B cell (primary cell): ENCODE data around the gene CPLX3. TPM values are rescaled to one million over a fixed set of nuclear protein-coding genes. Genes with fewer than 3 reads are reported as not detected.

ENCODE experiments used
- ATAC-seq: fragments of 200-7000 bp; cut with Tn5 transposase; one replicate; pipeline ENCODE4 v1.10.0; 2021; ENCODE audit warnings: low read depth, mild to moderate bottlenecking, moderate number of reproducible peaks, moderate library complexity
- CTCF ChIA-PET: fragments of 350-600 bp; sonication (Branson Sonifier 250); formaldehyde crosslinking; loops from one replicate; lab custom pipeline; 2021; ENCODE audit warnings: antibody characterized with exemption, inconsistent platforms; lab: Charles Lee
- POLR2A ChIA-PET: fragments of 350-600 bp; sonication (Branson Sonifier 250); formaldehyde crosslinking; loops from one replicate; lab custom pipeline; 2021; ENCODE audit warnings: antibody characterized with exemption; lab: Charles Lee
- DNase-seq: peaks from one replicate; pipeline ENCODE4 v3.0.0; 2013
- H2AFZ ChIP-seq: 2 replicates; pipeline ENCODE4 v1.6.1; 2012; ENCODE audit warnings: mild to moderate bottlenecking, low read depth, low read length; ENCODE audit not compliant: insufficient read depth, poor library complexity, severe bottlenecking
- H3K27ac ChIP-seq, 2 donors: 1 replicate in 1 of 2; 2 replicates in 1 of 2; pipeline ENCODE4 v1.5.1; 2012 to 2013; ENCODE audit warnings: low read length in 2 of 2, mild to moderate bottlenecking in 2 of 2, moderate library complexity in 1 of 2
- H3K27me3 ChIP-seq, 4 experiments: fragments of 200-600 bp in 1 of 4; sonication (generic) in 1 of 4; replicated peaks in 1 of 4; 1 replicate in 2 of 4; 2 replicates in 2 of 4; pipeline versions ENCODE4 v1.6.1 to v1.7.0; 2013 to 2016; ENCODE audit warnings: low read length in 3 of 4, mild to moderate bottlenecking in 2 of 4, mixed read lengths in 1 of 4, moderate library complexity in 1 of 4; ENCODE audit not compliant: insufficient read depth in 4 of 4, control insufficient read depth in 3 of 4; ENCODE audit errors: control extremely low read depth in 1 of 4
- H3K36me3 ChIP-seq, 2 experiments: replicated peaks in 1 of 2; 1 replicate in 1 of 2; 2 replicates in 1 of 2; pipeline versions ENCODE4 v1.6.1 to v1.7.1; 2013; ENCODE audit warnings: low read length in 1 of 2; ENCODE audit not compliant: insufficient read depth in 2 of 2, control insufficient read depth in 1 of 2; ENCODE audit errors: control extremely low read depth in 1 of 2, extremely low read depth in 1 of 2
- H3K4me1 ChIP-seq, 2 donors: fragments of 200-600 bp in 1 of 2; sonication (generic) in 1 of 2; 1 replicate in 1 of 2; 2 replicates in 1 of 2; pipeline versions ENCODE4 v1.5.1 to v1.6.1; 2013 to 2017; ENCODE audit warnings: low read length in 2 of 2; ENCODE audit not compliant: control insufficient read depth in 2 of 2, insufficient read depth in 2 of 2
- H3K4me2 ChIP-seq: replicated peaks from 2 replicates; pipeline ENCODE3; 2012; ENCODE audit warnings: mild to moderate bottlenecking, low read depth, low read length; ENCODE audit not compliant: poor library complexity, severe bottlenecking
- H3K4me3 ChIP-seq, 5 experiments: fragments of 200-600 bp in 1 of 5; sonication (generic) in 1 of 5; 1 replicate in 3 of 5; 2 replicates in 2 of 5; pipeline versions ENCODE4 v1.5.1 to v1.7.0; 2011 to 2016; ENCODE audit warnings: low read length in 4 of 5, mild to moderate bottlenecking in 4 of 5, low read depth in 2 of 5, control low read depth in 1 of 5, moderate library complexity in 1 of 5; ENCODE audit not compliant: insufficient read depth in 1 of 5; ENCODE audit errors: control extremely low read depth in 1 of 5, extremely low read depth in 1 of 5
- H3K79me2 ChIP-seq: fragments of 200-600 bp; sonication (generic); one replicate; pipeline ENCODE4 v1.6.0; 2016; ENCODE audit warnings: low read length; ENCODE audit not compliant: control insufficient read depth, insufficient read depth
- H3K9ac ChIP-seq: fragments of 200-600 bp; sonication (generic); 2 replicates; pipeline ENCODE4 v1.6.1; 2017; ENCODE audit warnings: mild to moderate bottlenecking, low read length, moderate library complexity
- H3K9me3 ChIP-seq, 3 donors: one replicate each; pipeline versions ENCODE4 v1.6.1 to v1.7.1; 2013; ENCODE audit warnings: low read length in 2 of 3; ENCODE audit not compliant: control insufficient read depth in 2 of 3, insufficient read depth in 1 of 3; ENCODE audit errors: control extremely low read depth in 1 of 3
- H4K20me1 ChIP-seq: 2 replicates; pipeline ENCODE4 v1.6.0; 2012; ENCODE audit warnings: mild to moderate bottlenecking, low read length; ENCODE audit not compliant: insufficient read depth, control insufficient read depth, poor library complexity, severe bottlenecking
- H3K27ac Mint-ChIP-seq: one replicate; pipeline ENCODE4 v1.8.0; 2021; ENCODE audit warnings: mixed read lengths
- H3K27me3 Mint-ChIP-seq: one replicate; pipeline ENCODE4 v1.8.0; 2021; ENCODE audit warnings: mixed read lengths
- H3K4me1 Mint-ChIP-seq: one replicate; pipeline ENCODE4 v1.8.0; 2021; ENCODE audit warnings: mixed read lengths
- H3K4me3 Mint-ChIP-seq: one replicate; pipeline ENCODE4 v1.8.0; 2021; ENCODE audit warnings: mixed read lengths
- H3K9me3 Mint-ChIP-seq: one replicate; pipeline ENCODE4 v1.8.0; 2022; ENCODE audit warnings: mixed read lengths; ENCODE audit not compliant: insufficient read depth
- CTCF ChIP-seq: fragments of 200-600 bp; IDR thresholded peaks from one replicate; pipeline ENCODE4 v1.8.0; 2022; ENCODE audit warnings: antibody characterized with exemption, mild to moderate bottlenecking
- EZH2 ChIP-seq: IDR thresholded peaks from 2 replicates; pipeline ENCODE4 v1.6.1; 2012; ENCODE audit warnings: borderline replicate concordance, low read depth, mild to moderate bottlenecking, moderate library complexity, low read length; ENCODE audit not compliant: insufficient read depth, poor library complexity, severe bottlenecking
- WGBS: methylation state at CpG from one replicate; pipeline ENCODE4 v1.1.5; 2013; ENCODE audit warnings: missing lambda C conversion rate; ENCODE audit not compliant: insufficient coverage; 5-methylcytosine and 5-hydroxymethylcytosine counted together
- intact Hi-C: fragments of 100-400 bp; cut with micrococcal nuclease; formaldehyde crosslinking; loops from one replicate; pipeline ENCODE4 v1.10.0; 2022
- polyA plus RNA-seq: library from polyadenylated mRNA; depleted of rRNA; stranded (reverse); fragments of >200 nt; gene quantifications from 2 replicates; pipeline ENCODE4 v1.2.3, GENCODE V29; 2012
- total RNA-seq, 2 donors: library from RNA; stranded (reverse); fragments of 120-200 nt in 1 of 2; gene quantifications; 1 replicate in 1 of 2; 2 replicates in 1 of 2; pipeline versions ENCODE4 v1.2.3 to v1.2.4, GENCODE V29; 2013 to 2022

The CPLX3 gene
- total and polyA plus RNA-seq, 2 donors (not counting 1 experiment from before 2014, with no cell fraction given): 0.60 TPM; not detected in 1

GRCh38 chr15:74841891-74842373 is 15.5 kb downstream of the CPLX3 start:
- ChIA-PET CTCF (interaction anchor here (0.7 to 10.2 kb wide), 13 partner anchors 16 to 225 kb away, joined by 3 to 98 read pairs (median 5); partner anchors contain the start of gene SCAMP2), POLR2A (interaction anchor here (0.6 to 1.8 kb wide), 3 partner anchors 28 to 301 kb away, joined by 3 to 4 read pairs (median 4); no protein-coding TSS in a partner anchor)
- WGBS: 92% methylated on average over 13 of the region's 14 CpGs
- H3K27ac ChIP-seq: no peak overlapping the region
- H3K9ac ChIP-seq: peak overlapping the region; percentile 80
- peak overlapping the region in 1 of 5 experiments; percentile 72 for H3K4me3 ChIP-seq
- peak overlapping the region; percentile 88 for H3K4me2 ChIP-seq
- H3K9me3 Mint-ChIP-seq: no peaks in the 10 kb centered on the region
- peaks cover 7% of the 10 kb centered on the region for H3K79me2 ChIP-seq
- H3K27me3 ChIP-seq: no peaks in the 10 kb centered on the region
- peaks cover 0 to 14% of the 10 kb centered on the region in 2 experiments for H3K36me3 ChIP-seq
- no peak overlapping the region for H2AFZ ChIP-seq
- H4K20me1 ChIP-seq: no peaks in the 10 kb centered on the region
- no peak for DNase-seq
- H3K9me3 ChIP-seq: no peaks in the 10 kb centered on the region
- peaks cover 26 to 40% of the 10 kb centered on the region in 2 donors for H3K4me1 ChIP-seq
- peak overlapping the region; percentile 34 for H3K27ac Mint-ChIP-seq
- peak overlapping the region; percentile 91 for H3K4me3 Mint-ChIP-seq
- peaks cover 39% of the 10 kb centered on the region for H3K4me1 Mint-ChIP-seq
- H3K27me3 Mint-ChIP-seq: no peaks in the 10 kb centered on the region
- intact Hi-C loops: loop anchor here (2.0 to 5.0 kb wide), 2 partner anchors 41 to 55 kb away; no protein-coding TSS in a partner anchor
- no peak for ATAC-seq
- TF ChIP-seq CTCF (no peak), EZH2 (no peak)
